ENCODE data around the gene DNAJC18.

Gene DNAJC18

DNA sequence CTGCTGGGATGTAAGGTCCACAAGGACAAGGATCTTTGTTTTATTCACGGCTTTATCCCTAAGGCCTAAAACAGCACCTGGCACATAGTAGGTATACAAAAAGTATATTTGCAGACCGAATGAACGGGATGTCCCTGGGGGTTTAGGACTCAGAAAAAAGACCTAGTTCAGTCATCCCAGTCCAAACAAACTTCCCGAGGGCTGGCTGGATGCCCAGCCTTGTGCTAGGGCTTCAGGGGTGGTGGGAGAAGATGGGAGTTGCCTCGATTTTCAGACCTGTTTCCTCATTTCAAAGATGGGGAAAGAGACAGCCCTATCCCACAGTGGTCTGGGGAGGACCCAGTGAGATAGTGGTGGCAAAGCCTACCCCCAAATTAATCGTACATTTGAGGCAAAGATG, 41.4 kb downstream of the DNAJC18 start:
- Mint-ChIP-seq H3K36me3 (ENCODE audit: low read depth) (no peaks in the 10 kb centered on the region), H3K9me3 (no peaks in the 10 kb centered on the region), H3K27ac (no peak overlapping the region), H3K4me3 (no peak overlapping the region), H3K4me1 (ENCODE audit: low read depth) (peaks cover 32% of the 10 kb centered on the region), H3K27me3 (peaks cover 35% of the 10 kb centered on the region)
- intact Hi-C loops (cut with micrococcal nuclease): no loop called here

- Mint-ChIP-seq H3K9me3 (no peaks in the 10 kb centered on the region), H3K27me3 (peaks cover 46% of the 10 kb centered on the region), H3K36me3 (ENCODE audit: low read depth) (no peaks in the 10 kb centered on the region), H3K4me3 (no peak overlapping the region), H3K4me1 (ENCODE audit: low read depth) (peaks cover 36% of the 10 kb centered on the region), H3K27ac (no peak overlapping the region)
- intact Hi-C loops (cut with micrococcal nuclease): no loop called here
These were observed 42.6 kb downstream of the DNAJC18 start for GRCh38 chr5:139396691-139397090.

- Mint-ChIP-seq H3K9me3 (no peaks in the 10 kb centered on the region), H3K4me1 (ENCODE audit: low read depth) (peaks cover 42% of the 10 kb centered on the region), H3K36me3 (ENCODE audit: low read depth) (no peaks in the 10 kb centered on the region), H3K4me3 (no peak overlapping the region), H3K27me3 (peaks cover 52% of the 10 kb centered on the region), H3K27ac (no peak overlapping the region)
- intact Hi-C loops (cut with micrococcal nuclease): no loop called here
These were observed 43.3 kb downstream of the DNAJC18 start for GRCh38 chr5:139395844-139396640.

DNA sequence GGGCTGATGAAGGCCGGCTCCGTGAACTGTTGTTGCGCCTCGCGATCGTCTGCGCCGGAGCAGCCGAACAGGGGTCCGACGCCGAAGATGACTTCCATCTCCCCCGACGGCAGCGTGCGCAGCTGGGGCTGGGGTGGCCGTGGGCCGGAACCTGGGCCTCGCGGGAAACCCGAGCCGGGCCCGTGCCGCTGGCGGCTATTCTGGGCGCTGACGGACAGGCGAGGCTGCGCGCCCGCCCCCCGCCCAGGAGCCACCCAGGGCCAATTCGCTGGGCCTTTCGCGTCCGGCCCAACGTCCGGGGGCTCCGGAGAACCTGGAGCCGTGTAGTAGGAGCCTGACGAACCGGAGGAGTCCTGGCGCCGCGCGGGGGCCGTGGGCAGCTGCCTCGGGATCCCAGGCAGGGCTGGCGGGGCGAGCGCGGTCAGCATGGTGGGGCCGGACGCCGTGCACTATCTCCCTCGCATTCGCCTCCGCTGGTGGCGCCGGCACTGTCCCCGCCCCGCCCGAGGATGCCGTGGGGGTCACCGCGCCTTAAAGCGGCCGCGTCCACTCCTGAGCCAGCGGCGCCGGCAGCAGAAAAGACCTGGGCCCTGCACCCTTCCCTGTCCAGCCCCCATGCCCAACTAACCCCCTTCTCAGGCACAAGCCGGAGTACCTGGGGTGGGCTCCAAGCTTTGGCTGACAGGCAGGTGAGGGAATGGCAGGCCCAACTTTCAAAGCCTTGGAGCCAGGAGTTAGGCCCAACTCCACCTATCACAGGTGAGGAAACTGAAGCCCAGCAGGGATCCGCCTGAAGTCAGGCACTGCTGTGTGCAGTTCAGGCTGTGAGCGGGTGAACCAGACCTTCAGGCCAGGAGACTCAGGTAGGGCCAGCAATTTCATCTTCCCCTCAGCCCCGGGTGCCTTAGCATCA, 44.4 kb downstream of the DNAJC18 start, which contains the start of gene PROB1:
Gene PROB1, minus strand, starts transcription at position 451 of the 913 bp plus-strand sequence. Its CDS starts 23 bp downstream, at position 428.
- no peaks in the 10 kb centered on the region for H3K36me3 Mint-ChIP-seq (ENCODE audit: low read depth)
- H3K27me3 Mint-ChIP-seq: peaks cover 59% of the 10 kb centered on the region
- peak within 1 kb of the TSS; percentile 48 for H3K4me3 Mint-ChIP-seq
- H3K4me1 Mint-ChIP-seq (ENCODE audit: low read depth): peaks cover 43% of the 10 kb centered on the region
- intact Hi-C loops (cut with micrococcal nuclease): loop anchor here (5.0 kb wide), 1 partner anchor 53 kb away; the partner anchor contains the start of gene PAIP2
- H3K27ac Mint-ChIP-seq: no peak within 1 kb of the TSS
- no peaks in the 10 kb centered on the region for H3K9me3 Mint-ChIP-seq

DNA sequence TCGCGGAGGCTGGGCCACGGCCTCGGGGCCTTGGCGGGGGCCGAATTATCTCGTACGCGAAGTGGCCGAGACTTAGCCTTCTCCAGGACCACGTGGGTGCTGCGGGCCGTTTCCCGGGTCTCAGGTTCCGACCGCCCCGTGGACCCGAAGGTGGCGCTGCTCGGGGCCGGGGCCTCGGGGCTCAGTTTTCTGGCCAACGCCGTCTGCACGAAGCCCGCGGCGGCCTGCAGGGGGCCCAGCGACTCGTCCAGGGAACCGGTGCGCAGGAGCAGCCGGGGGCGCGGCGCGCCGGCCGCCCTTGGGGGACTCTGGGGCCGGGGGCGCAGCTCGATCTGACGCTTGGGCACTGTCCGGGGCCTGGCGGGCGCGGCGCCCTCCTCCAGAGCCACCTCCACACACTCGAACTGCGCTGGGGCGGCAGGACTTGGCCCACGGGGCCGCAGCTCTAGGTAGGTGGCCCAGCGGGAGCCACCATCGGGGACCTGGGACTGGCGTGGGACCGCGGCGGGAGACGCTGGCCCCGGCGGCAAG, 45.1 kb downstream of the DNAJC18 start:
- Mint-ChIP-seq H3K36me3 (ENCODE audit: low read depth) (no peaks in the 10 kb centered on the region), H3K27me3 (peaks cover 65% of the 10 kb centered on the region), H3K4me1 (ENCODE audit: low read depth) (peaks cover 49% of the 10 kb centered on the region), H3K9me3 (no peaks in the 10 kb centered on the region), H3K4me3 (peak overlapping the region; percentile 48), H3K27ac (no peak overlapping the region)
- intact Hi-C loops (cut with micrococcal nuclease): loop anchor here (5.0 kb wide), 1 partner anchor 52 kb away; the partner anchor contains the start of gene PAIP2

- Mint-ChIP-seq H3K4me1 (ENCODE audit: low read depth) (peaks cover 52% of the 10 kb centered on the region), H3K27ac (peak overlapping the region; percentile 80), H3K4me3 (peak overlapping the region; percentile 80), H3K9me3 (no peaks in the 10 kb centered on the region), H3K27me3 (peaks cover 69% of the 10 kb centered on the region), H3K36me3 (ENCODE audit: low read depth) (no peaks in the 10 kb centered on the region)
- intact Hi-C loops (cut with micrococcal nuclease): loop anchor here (5.0 kb wide), 1 partner anchor 51 kb away; the partner anchor contains the start of gene PAIP2
These were observed 45.7 kb downstream of the DNAJC18 start for GRCh38 chr5:139393497-139394122.

DNA sequence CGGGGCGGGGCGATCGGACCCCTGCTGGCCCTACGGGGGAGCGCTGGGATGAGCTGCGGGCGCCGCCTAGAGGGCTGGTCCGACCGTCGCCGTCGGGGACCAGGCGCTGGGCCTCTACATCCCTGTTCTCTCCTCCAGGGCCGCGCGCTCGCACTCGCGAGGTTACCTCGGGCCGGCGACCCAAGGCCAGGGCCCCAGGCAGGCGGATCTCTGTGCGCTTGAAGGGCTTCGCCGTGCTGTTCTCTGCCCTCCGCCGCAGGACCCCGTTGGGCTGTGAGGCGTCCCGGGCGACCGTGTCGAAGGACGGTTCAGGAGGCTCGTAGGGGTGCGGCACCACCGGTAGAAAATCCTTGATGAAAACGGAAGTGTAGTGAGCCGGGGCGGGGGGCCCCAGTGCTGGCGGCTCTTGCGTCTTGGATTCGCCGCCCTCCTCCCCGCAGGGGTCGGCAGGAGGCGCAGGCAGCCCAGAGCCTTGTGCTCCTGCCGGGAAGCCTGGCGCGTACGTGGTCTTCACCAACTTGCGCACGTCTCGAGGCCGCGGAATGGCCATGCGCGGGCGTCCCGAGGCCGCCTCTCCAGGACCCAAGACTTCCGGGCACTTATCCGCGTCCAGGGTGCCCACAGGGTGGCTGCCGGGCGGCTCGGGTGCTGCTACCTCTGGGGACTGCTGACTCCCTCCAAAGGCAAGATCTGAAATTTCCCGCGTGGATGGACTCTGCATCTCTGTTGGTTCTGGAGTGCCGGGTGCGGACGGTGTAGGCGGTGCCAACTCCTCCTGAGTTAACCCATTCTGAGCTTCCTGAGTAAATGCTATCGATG, 46.4 kb downstream of the DNAJC18 start:
- no peaks in the 10 kb centered on the region for H3K9me3 Mint-ChIP-seq
- H3K4me3 Mint-ChIP-seq: peak overlapping the region; percentile 80
- intact Hi-C loops (cut with micrococcal nuclease): loop anchor here (5.0 kb wide), 1 partner anchor 51 kb away; the partner anchor contains the start of gene PAIP2
- peak overlapping the region; percentile 80 for H3K27ac Mint-ChIP-seq
- no peaks in the 10 kb centered on the region for H3K36me3 Mint-ChIP-seq (ENCODE audit: low read depth)
- peaks cover 75% of the 10 kb centered on the region for H3K27me3 Mint-ChIP-seq
- H3K4me1 Mint-ChIP-seq (ENCODE audit: low read depth): peaks cover 56% of the 10 kb centered on the region

DNA sequence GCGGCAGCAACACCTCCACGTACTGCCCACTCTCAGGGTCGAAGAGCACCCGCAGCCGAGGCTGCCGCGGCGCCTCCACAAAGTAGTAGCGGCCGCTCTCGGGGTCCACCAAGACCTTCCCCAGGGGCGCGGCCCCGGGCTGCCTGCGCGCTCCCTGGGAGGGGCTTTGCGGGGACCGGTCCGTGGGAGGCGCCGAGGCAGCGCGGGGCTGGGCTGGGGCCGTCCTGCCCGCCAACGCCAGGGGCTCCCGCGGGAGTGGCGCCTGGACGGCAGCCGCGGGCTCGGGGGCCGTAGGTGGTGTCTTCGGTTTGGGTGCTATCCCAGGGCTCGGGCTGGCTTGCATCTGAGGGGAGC, 47.0 kb downstream of the DNAJC18 start:
- intact Hi-C loops (cut with micrococcal nuclease): loop anchor here (5.0 kb wide), 1 partner anchor 50 kb away; the partner anchor contains the start of gene PAIP2
- no peaks in the 10 kb centered on the region for H3K36me3 Mint-ChIP-seq (ENCODE audit: low read depth)
- H3K9me3 Mint-ChIP-seq: no peaks in the 10 kb centered on the region
- peaks cover 53% of the 10 kb centered on the region for H3K4me1 Mint-ChIP-seq (ENCODE audit: low read depth)
- H3K27ac Mint-ChIP-seq: peak overlapping the region; percentile 80
- H3K27me3 Mint-ChIP-seq: peaks cover 77% of the 10 kb centered on the region
- peak overlapping the region; percentile 80 for H3K4me3 Mint-ChIP-seq

DNA sequence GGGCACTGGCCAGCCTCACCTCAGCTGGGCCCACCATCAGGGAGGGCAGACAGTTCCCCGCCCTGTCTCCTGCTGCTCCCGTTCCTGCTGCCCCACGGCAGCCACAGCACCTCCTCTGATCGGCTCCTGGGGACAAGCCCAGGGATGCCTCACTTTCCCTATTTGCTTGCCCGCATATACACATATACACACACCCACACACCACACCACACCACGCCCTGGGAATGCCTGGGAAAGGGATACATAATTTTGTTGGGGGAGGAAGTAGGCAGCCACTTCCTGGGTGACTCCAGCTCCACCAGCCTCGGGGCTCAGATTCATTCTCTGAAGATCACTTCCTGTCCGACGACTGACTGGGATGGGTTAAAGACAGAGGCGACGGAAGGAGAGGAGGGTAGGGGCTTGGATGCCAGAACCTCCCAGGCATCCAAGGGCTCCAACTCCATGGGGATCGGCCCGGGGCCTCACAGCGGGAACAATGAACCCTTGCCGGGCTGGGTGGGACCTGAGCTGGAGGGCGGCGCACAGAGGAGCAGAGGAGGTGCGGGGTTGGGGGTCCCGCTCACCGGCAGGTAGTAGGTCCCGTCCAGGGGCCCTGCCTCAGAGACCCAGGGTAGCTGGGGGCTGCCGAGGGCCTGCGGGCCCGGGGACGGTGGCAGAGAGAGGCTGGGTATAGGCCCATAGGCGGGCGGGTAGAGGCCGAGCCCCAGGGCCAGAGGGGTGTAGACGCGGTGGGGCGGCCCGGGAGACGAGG, 47.6 kb downstream of the DNAJC18 start:
- H3K36me3 Mint-ChIP-seq (ENCODE audit: low read depth): no peaks in the 10 kb centered on the region
- peaks cover 77% of the 10 kb centered on the region for H3K27me3 Mint-ChIP-seq
- intact Hi-C loops (cut with micrococcal nuclease): loop anchor here (5.0 kb wide), 1 partner anchor 49 kb away; the partner anchor contains the start of gene PAIP2
- peak overlapping the region; percentile 75 for H3K4me3 Mint-ChIP-seq
- H3K9me3 Mint-ChIP-seq: no peaks in the 10 kb centered on the region
- peak overlapping the region; percentile 60 for H3K27ac Mint-ChIP-seq
- H3K4me1 Mint-ChIP-seq (ENCODE audit: low read depth): peaks cover 47% of the 10 kb centered on the region

DNA sequence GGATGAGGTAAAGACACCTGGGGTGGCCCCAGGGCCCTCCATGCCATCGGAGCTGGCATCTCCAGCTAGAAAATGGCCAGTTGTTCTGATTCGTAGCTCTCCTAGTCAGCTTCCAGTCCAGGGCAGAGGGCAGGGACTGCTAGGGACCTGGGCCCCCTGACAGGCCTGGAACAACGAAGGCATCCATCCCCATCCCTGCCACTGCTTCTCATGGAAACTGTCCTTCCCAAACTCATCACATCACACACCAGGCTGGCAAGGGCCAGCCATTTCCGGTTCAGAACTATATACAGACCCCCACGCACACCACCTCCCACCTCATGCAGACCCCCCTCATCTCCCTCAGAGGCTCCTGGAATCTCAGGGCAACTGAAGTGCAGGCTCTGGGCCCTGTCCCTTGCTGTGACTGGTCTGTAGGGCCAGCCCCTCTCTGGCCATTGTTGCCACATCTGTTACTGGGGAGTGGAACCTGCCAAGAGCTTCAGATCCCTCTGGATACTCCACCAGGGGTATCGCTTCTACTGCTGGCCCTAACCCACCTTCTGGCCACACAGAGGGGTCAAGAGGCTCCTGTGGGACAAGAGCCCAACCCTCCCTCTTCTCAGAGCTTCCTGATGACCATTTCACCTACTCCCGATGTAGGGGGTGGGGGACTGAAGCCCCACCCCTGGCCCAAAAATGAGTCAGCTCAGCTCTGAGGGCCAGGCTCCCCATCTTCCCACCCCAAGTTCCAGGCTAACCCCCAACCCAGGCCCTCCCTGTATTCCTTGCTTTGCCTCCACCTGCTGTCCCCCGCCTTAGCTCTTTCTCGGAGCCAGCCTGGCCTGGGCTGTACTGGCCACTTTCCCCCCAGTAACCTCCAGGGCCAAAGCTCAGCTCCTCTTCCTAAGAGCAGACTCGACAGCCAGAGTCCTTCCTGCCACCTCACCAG, 48.4 kb downstream of the DNAJC18 start:
- peaks cover 72% of the 10 kb centered on the region for H3K27me3 Mint-ChIP-seq
- peak overlapping the region; percentile 60 for H3K27ac Mint-ChIP-seq
- no peaks in the 10 kb centered on the region for H3K36me3 Mint-ChIP-seq (ENCODE audit: low read depth)
- no peaks in the 10 kb centered on the region for H3K9me3 Mint-ChIP-seq
- no peak overlapping the region for H3K4me3 Mint-ChIP-seq
- intact Hi-C loops (cut with micrococcal nuclease): loop anchor here (5.0 kb wide), 1 partner anchor 49 kb away; the partner anchor contains the start of gene PAIP2
- H3K4me1 Mint-ChIP-seq (ENCODE audit: low read depth): peaks cover 39% of the 10 kb centered on the region
